ENCODE results near the gene SPECC1.
"Not testable (repeated sequence)": the region's sequence is repeated elsewhere in the genome, so short reads cannot be mapped to it uniquely, and the experiment has no call there.

Gene SPECC1

GRCh38 chr17:20184977-20185619, 175.9 kb downstream of the SPECC1 start:
- DNase-seq, result peak; percentile 88

- DNase-seq, result no peak
These were observed 177.9 kb downstream of the SPECC1 start for GRCh38 chr17:20187049-20187448.

GRCh38 chr17:20189302-20189701, 180.1 kb downstream of the SPECC1 start:
- DNase-seq, result peak; percentile 68

- DNase-seq, result peak; percentile 90
These were observed 180.8 kb downstream of the SPECC1 start for GRCh38 chr17:20189979-20190378.

GRCh38 chr17:20190605-20191004, 181.4 kb downstream of the SPECC1 start:
- peak; percentile 46 for DNase-seq

GRCh38 chr17:20191056-20191455, 181.9 kb downstream of the SPECC1 start:
- peak; percentile 53 for DNase-seq

GRCh38 chr17:20196286-20196685, 187.1 kb downstream of the SPECC1 start:
- DNase-seq, result not testable (repeated sequence)

GRCh38 chr17:20197272-20197926, 188.2 kb downstream of the SPECC1 start:
- no peak for DNase-seq

- peak; percentile 21 for DNase-seq
These were observed 191.0 kb downstream of the SPECC1 start for GRCh38 chr17:20200016-20200795.

GRCh38 chr17:20200865-20201458, 191.8 kb downstream of the SPECC1 start:
- no peak for DNase-seq

GRCh38 chr17:20202141-20202621, 193.0 kb downstream of the SPECC1 start:
- no peak for DNase-seq

- DNase-seq, result no peak
These were observed 193.9 kb downstream of the SPECC1 start for GRCh38 chr17:20203018-20203417.

- DNase-seq, result peak; percentile 38
These were observed 194.7 kb downstream of the SPECC1 start for GRCh38 chr17:20203761-20204263.

- no peak for DNase-seq
These were observed 196.4 kb downstream of the SPECC1 start for GRCh38 chr17:20205609-20206008.

GRCh38 chr17:20206068-20206467, 196.9 kb downstream of the SPECC1 start:
- peak; percentile 76 for DNase-seq

- no peak for DNase-seq
These were observed 197.4 kb downstream of the SPECC1 start for GRCh38 chr17:20206591-20206990.

GRCh38 chr17:20207262-20207985, 198.3 kb downstream of the SPECC1 start:
- DNase-seq, result peak; percentile 87

- no peak for DNase-seq
These were observed 199.6 kb downstream of the SPECC1 start for GRCh38 chr17:20208717-20209116.

GRCh38 chr17:20210180-20210579, 201.0 kb downstream of the SPECC1 start:
- no peak for DNase-seq

- no peak for DNase-seq
These were observed 201.5 kb downstream of the SPECC1 start for GRCh38 chr17:20210614-20211013.

- DNase-seq, result no peak
These were observed 202.1 kb downstream of the SPECC1 start for GRCh38 chr17:20211246-20211645.

GRCh38 chr17:20213449-20213848, 204.3 kb downstream of the SPECC1 start:
- no peak for DNase-seq
